ENCODE data around the gene MFSD8.

GRCh38 chr4:127936974-127937373 is 28.0 kb downstream of the MFSD8 start:
- no peak for TF ChIP-seq POLR2A (IDR thresholded peaks at IDR 0.05; ENCODE audit: low read depth, low read length)
- no peak for TF ChIP-seq MXI1 (IDR thresholded peaks at IDR 0.05; ENCODE audit: borderline replicate concordance, low read depth, low read length)

Data from IMR-90 (cell line).